ENCODE data around the gene POLR3A. TPM values are rescaled to one million over a fixed set of nuclear protein-coding genes. Genes with fewer than 3 reads are reported as not detected.
"Not testable (repeated sequence)": the region's sequence is repeated elsewhere in the genome, so short reads cannot be mapped to it uniquely, and the experiment has no call there.

Gene POLR3A
- total RNA-seq, 1 donor from 2014 or later = 14.2 TPM

GRCh38 chr10:78019264-78019663 is 10.1 kb downstream of the POLR3A start:
- DNase-seq = no peak

- DNase-seq = no peak
Measured at GRCh38 chr10:78017856-78018255, 11.5 kb downstream of the POLR3A start.

- no peak for DNase-seq
Measured at GRCh38 chr10:78015546-78015945, 13.8 kb downstream of the POLR3A start.

- no peak for DNase-seq
Measured at GRCh38 chr10:78013564-78013963, 15.8 kb downstream of the POLR3A start.

DNA sequence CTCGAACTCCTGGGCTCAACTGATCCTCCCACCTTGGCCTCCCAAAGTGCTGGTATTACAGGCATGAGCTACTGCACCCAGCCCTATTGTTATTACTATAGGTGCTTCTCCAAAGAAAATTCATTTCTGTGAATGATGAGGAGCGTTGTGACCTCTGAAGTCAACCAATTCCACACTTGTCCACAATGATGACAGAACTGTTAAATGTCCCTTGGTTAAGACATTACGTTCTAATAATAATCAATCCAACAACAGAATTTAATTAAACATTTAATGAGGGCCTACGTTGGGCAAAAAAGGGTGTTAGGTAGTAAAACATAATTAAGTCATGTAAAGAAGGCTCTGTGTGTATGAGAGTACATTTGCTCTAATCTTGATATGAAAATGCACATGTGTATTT is 18.2 kb downstream of the POLR3A start:
- no peak for DNase-seq

- DNase-seq = no peak
Measured at GRCh38 chr10:78010278-78010677, 19.0 kb downstream of the POLR3A start.

DNA sequence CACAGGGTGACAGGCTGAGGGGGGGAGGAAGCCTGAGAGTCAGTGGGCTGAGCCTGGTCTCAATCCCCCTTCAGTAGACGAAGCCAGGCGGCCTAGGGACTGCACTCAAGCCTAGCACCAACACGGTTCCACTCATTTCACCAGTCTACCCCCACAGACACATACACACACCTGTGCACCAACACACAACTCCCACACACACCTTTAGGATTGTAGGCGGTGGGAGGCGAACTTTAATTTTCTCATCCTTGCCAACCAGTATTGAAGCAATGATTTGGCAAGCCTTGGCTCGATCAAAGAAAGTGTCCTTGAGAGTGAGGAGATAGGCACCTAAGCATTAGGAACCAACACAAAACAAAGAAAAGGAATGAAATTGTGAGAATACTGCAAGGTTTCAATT is 19.7 kb downstream of the POLR3A start:
- no peak for DNase-seq

DNA sequence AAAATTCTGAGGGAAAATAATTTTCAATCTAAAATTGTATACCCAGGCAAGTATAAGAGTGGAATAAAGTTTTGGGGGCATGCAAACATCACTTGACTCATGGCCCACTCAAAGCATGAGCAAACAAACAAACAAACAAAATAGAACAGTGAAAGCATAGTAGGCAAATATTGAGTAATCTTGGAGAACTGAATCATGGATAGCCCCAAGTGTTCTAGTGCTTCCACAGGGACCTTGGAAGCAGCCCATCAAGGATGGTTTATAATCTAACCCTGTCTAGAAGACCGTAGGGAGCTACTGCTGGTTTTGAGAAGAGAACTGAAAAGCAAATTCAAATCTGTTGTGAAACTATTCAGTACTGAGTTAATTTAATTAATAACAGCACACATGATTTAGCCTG is 22.1 kb downstream of the POLR3A start:
- DNase-seq = no peak

- DNase-seq = no peak
Measured at GRCh38 chr10:78004215-78005026, 24.9 kb downstream of the POLR3A start.

- DNase-seq = no peak
Measured at GRCh38 chr10:78002541-78003288, 26.6 kb downstream of the POLR3A start.

- no peak for DNase-seq
Measured at GRCh38 chr10:78000956-78001472, 28.3 kb downstream of the POLR3A start.

DNA sequence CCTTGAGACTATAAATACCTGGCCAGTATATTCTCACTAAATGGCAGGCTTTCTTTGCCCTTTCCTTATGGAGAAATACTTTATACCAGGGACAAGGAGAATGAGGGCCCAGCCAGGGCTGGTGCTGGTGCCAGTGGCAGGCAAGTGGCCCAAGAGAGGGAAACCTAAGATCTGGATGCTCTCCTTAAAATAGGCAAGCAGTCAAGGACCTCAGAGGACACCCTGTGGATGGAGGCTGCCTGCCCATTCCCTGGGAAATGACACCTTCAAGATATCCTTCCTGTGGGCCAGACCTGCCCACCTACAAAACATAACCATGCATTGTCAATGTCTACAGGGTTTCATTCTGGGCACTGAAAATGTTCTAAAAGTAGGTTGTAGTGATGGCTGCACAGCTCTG is 29.1 kb downstream of the POLR3A start:
- DNase-seq = no peak

GRCh38 chr10:77998780-77999179 is 30.5 kb downstream of the POLR3A start:
- not testable (repeated sequence) for DNase-seq

DNA sequence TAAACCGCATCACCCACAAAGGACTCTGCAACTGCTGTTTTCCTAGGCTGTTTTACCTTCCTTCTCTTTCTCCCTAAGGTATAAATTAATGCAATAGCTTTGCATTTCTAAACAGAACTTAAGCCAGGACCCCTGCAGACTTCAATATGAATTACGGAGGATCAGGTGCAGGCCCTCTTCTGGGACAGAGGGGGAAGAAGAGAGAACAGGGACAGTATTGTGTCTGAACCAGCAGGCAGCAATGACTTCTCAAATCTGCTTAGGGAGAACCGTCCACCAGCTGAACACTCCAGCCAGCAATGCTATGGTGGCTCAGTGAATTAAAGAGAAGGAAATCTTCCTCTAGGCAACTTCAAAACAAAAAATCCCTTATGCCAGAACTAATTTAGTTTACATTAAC is 35.7 kb downstream of the POLR3A start:
- no peak for DNase-seq

- no peak for DNase-seq
Measured at GRCh38 chr10:77989081-77989724, 40.1 kb downstream of the POLR3A start.

DNA sequence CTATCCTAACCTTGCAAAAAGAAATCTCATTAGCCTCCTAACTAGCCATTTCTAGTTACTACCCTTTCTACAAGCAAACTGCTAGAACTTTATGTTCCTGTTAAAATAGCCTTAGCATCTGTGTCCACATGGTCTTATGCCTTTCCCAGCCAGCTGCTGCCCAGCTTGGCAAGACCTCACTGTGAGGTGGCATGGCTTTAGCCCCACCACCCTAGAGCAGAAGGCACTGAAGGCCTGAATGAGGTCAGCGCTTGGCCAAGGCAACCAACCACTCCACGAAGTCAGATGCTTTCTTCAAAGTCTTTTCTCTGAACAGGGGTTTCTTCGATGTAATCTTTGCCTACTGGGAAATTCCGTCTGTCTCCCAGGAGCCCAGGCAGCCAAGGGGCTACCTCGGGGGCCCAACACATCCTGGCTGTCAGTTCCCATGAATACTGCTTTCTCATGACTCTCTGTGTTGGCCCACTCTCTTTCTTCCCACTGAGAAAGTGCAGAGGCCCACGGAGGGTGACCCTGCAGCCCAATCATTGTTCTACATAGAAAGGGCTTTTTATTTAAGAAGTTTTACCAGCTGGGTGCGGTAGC is 41.6 kb downstream of the POLR3A start:
- no peak for DNase-seq

DNA sequence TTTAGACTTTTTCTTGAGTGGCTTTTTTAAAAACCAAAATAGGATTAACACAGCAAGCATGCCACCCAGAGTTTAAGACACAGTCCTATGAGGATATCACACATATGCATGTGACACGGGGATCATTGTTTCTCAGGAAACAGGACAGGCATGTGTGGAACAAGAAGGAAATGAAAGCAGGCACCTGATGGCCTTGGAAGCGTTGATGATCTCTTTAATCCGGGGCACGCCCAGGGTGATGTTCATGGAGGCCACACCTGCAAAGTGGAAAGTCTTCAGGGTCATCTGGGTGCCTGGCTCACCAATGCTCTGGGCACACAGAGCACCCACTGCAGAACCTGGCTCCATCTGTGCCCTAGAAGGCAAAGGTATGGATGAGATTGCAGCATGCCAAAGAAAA is 44.3 kb downstream of the POLR3A start:
- DNase-seq = no peak

DNA sequence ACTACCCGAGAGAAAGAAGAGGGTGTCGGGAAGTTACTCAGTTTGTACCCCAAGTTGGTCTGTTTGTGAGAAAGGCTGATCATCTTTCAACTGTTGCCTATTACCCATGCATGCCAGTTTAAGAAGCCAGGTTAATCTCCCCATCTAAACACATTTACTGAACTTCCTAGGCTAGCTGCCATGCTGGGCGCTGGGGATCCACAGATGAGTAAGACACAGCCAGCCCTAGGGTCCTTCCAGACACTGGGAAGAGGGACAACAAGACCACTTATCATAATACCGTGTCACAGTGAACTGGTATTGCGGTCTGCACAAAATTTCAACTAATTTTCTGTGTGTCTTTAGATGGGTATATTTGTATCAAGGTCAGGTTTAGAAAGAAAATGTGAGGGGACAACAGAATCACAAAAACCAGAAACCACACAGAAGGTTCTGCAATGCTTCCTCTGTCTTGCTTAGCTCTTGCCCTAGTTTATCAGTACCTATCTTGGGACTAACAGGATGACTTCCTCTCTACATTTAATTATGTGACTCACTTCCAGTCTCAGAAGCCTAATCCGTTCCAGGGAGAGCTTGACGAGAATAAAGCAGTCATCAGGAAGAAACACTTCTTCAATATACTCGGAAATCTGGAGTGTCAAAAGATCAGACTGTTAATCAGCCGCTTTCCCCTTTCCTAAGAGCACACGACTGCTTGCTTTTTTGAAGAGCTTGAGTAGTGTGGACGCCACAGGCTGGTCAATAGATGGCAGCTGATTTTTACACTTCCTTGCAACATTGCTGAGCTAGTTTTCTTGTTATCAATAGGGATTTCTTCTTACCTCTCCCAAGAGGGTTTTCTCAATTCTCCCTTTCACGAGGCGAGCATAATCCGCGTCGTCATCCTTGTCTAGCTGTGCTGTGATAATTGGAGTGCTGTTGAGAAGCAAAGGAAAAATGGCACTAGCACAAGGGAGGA is 45.7 kb downstream of the POLR3A start:
- DNase-seq = no peak

GRCh38 chr10:77981281-77981680 is 48.0 kb downstream of the POLR3A start:
- DNase-seq = no peak

- no peak for DNase-seq
Measured at GRCh38 chr10:77979221-77979620, 50.1 kb downstream of the POLR3A start.

GRCh38 chr10:77978360-77978759 is 51.0 kb downstream of the POLR3A start:
- DNase-seq = no peak

Data from skin of body (tissue), 2 donors.